Urinary bladder (tissue), 2 donors: ENCODE measurements around the gene KCNJ16. TPM values are rescaled to one million over a fixed set of nuclear protein-coding genes. Genes with fewer than 3 reads are reported as not detected.

Experiments
- polyA plus RNA-seq: library from polyadenylated mRNA; stranded (reverse); fragments of 200-250 nt; gene quantifications from one replicate; pipeline ENCODE4 v1.2.3, GENCODE V29; 2013
- total RNA-seq: library from RNA; depleted of rRNA; stranded (reverse); fragments of >200 nt; gene quantifications from one replicate; pipeline ENCODE4 v1.2.3, GENCODE V29; 2014
- donor health status: healthy.

The KCNJ16 gene
- total and polyA plus RNA-seq, 2 donors, result 0.01 to 0.11 TPM

Other genes with a start within 250 kb of the KCNJ16 start
- gene KCNJ2, start 94.3 kb downstream of the KCNJ16 start, total RNA-seq, result 9.1 TPM
- 0.84 TPM for gene KCNJ2, start 94.3 kb downstream of the KCNJ16 start, polyA plus RNA-seq